Measurements from ENCODE around the gene ZDHHC12. TPM values are rescaled to one million over a fixed set of nuclear protein-coding genes. Genes with fewer than 3 reads are reported as not detected.

Gene ZDHHC12
- total and polyA plus RNA-seq, 2 of the 8 experiments (the other 6 are each of a cell fraction or from before 2014, with no cell fraction given), result 35.0 to 93.8 TPM

DNA sequence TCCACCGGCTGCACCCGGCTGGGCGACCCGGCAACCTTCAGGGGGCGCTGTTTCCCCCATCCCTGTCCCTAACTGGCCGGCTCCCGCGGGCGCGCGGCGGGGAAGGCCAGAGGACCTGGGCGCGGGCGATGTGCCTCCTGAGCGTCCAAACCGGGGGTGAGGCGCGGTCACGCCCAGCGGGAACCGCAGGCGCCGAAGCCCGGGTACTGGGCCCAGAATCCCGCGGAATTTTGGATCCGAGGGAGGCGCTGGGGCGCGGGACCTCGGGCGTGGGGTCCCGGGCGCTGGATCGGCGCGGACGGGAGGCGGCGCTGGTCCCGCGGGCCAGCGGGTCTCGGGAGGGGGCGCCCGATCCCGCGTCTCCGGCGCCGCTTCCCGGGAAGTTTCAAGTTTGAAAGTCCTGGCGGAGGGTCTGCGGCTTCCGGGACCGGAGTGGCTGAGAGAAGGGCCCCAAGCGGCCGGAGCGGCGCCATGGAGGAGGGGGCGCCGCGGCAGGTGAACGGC is 21.4 kb downstream of the ZDHHC12 start, which contains the start of gene PKN3 (continued):
- TF ChIP-seq CHD7 (IDR thresholded peaks at IDR 0.05; ENCODE audit: insufficient replicate concordance, low read length) (no peak), CTCF (IDR thresholded peaks at IDR 0.05; ENCODE audit: control extremely low read depth in 1 of 3, insufficient read depth in 1 of 3, low read depth in 1 of 3, low read length in 3 of 3) (peak; percentile 72 to 87 (median 86)), NANOG (IDR thresholded peaks at IDR 0.05; ENCODE audit: insufficient read depth, low read depth, low read length, poor library complexity, severe bottlenecking) (no peak), TBP (IDR thresholded peaks at IDR 0.05; ENCODE audit: low read depth, low read length) (no peak; the same call in 1 of the 2 replicates), KDM5A (IDR thresholded peaks at IDR 0.05; ENCODE audit: low read length) (no peak), ASH2L (IDR thresholded peaks at IDR 0.05; ENCODE audit: low read length) (peak; percentile 69), SIN3A (conservative IDR thresholded peaks at IDR 0.05 in 1 of 2, IDR thresholded peaks at IDR 0.05 in 1 of 2; ENCODE audit: low read depth in 1 of 2, low read length in 2 of 2) (peak in 1 of 2 experiments; percentile 71; a peak in 2 of 4 replicates), JUN (IDR thresholded peaks at IDR 0.05; ENCODE audit: low read depth, low read length) (peak; percentile 11; the same call in 1 of the 2 replicates)

Measured in H1 (cell line).